ENCODE measurements around the gene CELA2A.

- TF ChIP-seq DBP (CRISPR knock-in tag; IDR thresholded peaks at IDR 0.05; ENCODE audit: not compliant biosample characterization) (no peak), ZBTB4 (CRISPR knock-in tag; IDR thresholded peaks at IDR 0.05; ENCODE audit: borderline replicate concordance) (no peak), CTCF (CRISPR knock-in tag; IDR thresholded peaks at IDR 0.05) (no peak), PHF5A (CRISPR knock-in tag; IDR thresholded peaks at IDR 0.05; ENCODE audit: low read depth, unreplicated experiment) (no peak)
These were observed 44.2 kb upstream of the CELA2A start for GRCh38 chr1:15412175-15412800.

Measured in HepG2 (cell line).